SIG-M5 treated with dmso at 0.1 percent for 504 hours (cell line): ENCODE data around the gene ITPK1.
A peak's percentile ranks its signal among the peaks of the same experiment; 100 is the strongest.
"Not testable (repeated sequence)": the region's sequence is repeated elsewhere in the genome, so short reads cannot be mapped to it uniquely, and the experiment has no call there.

Experiments used
- DNase-seq: peaks from one replicate; lab custom pipeline; 2025; ENCODE audit not compliant: unreplicated experiment; lab: John Stamatoyannopoulos, UW

ITPK1 gene

GRCh38 chr14:93115821-93116675 lies at the start of gene ITPK1:
TSS of gene ITPK1 (minus strand) at chr14:93115925. CDS start at chr14:93115163, 762 bp downstream.
- peak; percentile 51 for DNase-seq

GRCh38 chr14:93163564-93163963 lies 47.8 kb upstream of the ITPK1 start:
- no peak for DNase-seq

GRCh38 chr14:93161411-93161940 lies 45.8 kb upstream of the ITPK1 start:
- DNase-seq = no peak

- DNase-seq = peak; percentile 60
Observed at GRCh38 chr14:93160353-93160801, 44.7 kb upstream of the ITPK1 start.

GRCh38 chr14:93159625-93160352 lies 44.1 kb upstream of the ITPK1 start:
- DNase-seq = not testable (repeated sequence)

- DNase-seq = not testable (repeated sequence)
Observed at GRCh38 chr14:93158349-93158748, 42.6 kb upstream of the ITPK1 start.

- DNase-seq = no peak
Observed at GRCh38 chr14:93156693-93157369, 41.1 kb upstream of the ITPK1 start.

GRCh38 chr14:93155667-93156066 lies 39.9 kb upstream of the ITPK1 start:
- peak; percentile 15 for DNase-seq

GRCh38 chr14:93153121-93153520 lies 37.4 kb upstream of the ITPK1 start:
- DNase-seq = peak; percentile 32

GRCh38 chr14:93150227-93151208 lies 34.8 kb upstream of the ITPK1 start:
- DNase-seq = peak; percentile 7

GRCh38 chr14:93148979-93149378 lies 33.3 kb upstream of the ITPK1 start:
- DNase-seq = no peak

- no peak for DNase-seq
Observed at GRCh38 chr14:93146119-93146518, 30.4 kb upstream of the ITPK1 start.

GRCh38 chr14:93142854-93143652 lies 27.3 kb upstream of the ITPK1 start:
- DNase-seq = no peak

GRCh38 chr14:93137864-93138263 lies 22.1 kb upstream of the ITPK1 start:
- DNase-seq = peak; percentile 13

- not testable (repeated sequence) for DNase-seq
Observed at GRCh38 chr14:93136508-93136907, 20.8 kb upstream of the ITPK1 start.

GRCh38 chr14:93136009-93136408 lies 20.3 kb upstream of the ITPK1 start:
- DNase-seq = no peak

- DNase-seq = peak; percentile 38
Observed at GRCh38 chr14:93135399-93135798, 19.7 kb upstream of the ITPK1 start.

GRCh38 chr14:93133464-93133863 lies 17.7 kb upstream of the ITPK1 start:
- DNase-seq = peak; percentile 91

GRCh38 chr14:93132472-93133065 lies 16.8 kb upstream of the ITPK1 start:
- peak; percentile 70 for DNase-seq
